Hair follicle dermal papilla cell (primary cell): ENCODE results near the gene RBM23. TPM values are rescaled to one million over a fixed set of nuclear protein-coding genes. Genes with fewer than 3 reads are reported as not detected.

Experiments used
- small RNA-seq: library from RNA; depleted of rRNA; stranded (forward); fragments of <200 nt; gene quantifications from one replicate; pipeline ENCODE3, GENCODE V24; 2012
- total RNA-seq: library from RNA; depleted of rRNA; stranded (reverse); fragments of >200 nt; gene quantifications from 2 replicates; pipeline ENCODE4 v1.2.3, GENCODE V29; 2012

Gene RBM23
- total RNA-seq, result 73.2 and 156 TPM in 2 replicates

GRCh38 chr14:22918804-22919600 lies at the start of gene RBM23:
Gene RBM23, minus strand, starts transcription at chr14:22919149.

DNA sequence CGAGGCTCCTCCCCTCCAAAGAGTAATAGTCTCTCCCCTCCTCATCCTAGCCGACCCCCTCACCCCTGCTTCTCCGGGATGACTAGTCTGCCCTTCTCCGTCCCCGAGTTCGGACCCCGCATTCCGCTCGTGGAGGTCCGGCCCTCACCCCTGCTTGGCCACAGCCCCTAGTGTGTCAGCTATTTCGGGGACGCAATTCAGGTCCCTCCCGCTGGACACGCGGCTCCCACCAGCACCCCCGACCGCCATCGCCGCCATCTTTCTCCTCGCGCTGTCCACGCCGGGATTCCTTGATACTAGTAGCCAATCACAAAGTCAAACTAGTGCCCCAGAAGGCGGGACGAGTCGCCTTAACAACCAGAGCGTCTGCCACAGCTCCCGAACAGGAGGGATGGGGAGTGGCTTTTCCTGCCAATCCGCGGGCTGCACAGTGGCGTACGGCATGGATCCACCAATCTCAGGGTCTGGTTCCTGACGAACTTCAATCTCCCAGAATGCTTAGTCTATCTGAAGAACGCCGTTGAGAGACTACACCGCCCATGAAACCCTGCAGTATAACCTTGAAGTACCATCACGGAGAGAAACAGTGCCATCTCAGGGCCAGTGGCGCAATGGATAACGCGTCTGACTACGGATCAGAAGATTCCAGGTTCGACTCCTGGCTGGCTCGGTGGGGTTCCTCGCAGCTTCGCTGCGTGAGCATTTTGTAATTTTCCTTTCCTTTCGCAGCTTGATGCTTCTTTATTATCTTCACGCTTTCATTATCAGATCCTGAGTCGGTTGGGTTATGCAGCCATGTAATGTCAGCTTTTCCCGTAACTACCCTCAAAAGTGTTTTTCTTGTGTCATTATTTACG lies 10.4 kb upstream of the RBM23 start, which contains the start of gene PRMT5:
Gene PRMT5 (minus strand): TSS at position 273 of the 857 bp plus-strand sequence. CDS start 15 bp downstream, at position 258.

DNA sequence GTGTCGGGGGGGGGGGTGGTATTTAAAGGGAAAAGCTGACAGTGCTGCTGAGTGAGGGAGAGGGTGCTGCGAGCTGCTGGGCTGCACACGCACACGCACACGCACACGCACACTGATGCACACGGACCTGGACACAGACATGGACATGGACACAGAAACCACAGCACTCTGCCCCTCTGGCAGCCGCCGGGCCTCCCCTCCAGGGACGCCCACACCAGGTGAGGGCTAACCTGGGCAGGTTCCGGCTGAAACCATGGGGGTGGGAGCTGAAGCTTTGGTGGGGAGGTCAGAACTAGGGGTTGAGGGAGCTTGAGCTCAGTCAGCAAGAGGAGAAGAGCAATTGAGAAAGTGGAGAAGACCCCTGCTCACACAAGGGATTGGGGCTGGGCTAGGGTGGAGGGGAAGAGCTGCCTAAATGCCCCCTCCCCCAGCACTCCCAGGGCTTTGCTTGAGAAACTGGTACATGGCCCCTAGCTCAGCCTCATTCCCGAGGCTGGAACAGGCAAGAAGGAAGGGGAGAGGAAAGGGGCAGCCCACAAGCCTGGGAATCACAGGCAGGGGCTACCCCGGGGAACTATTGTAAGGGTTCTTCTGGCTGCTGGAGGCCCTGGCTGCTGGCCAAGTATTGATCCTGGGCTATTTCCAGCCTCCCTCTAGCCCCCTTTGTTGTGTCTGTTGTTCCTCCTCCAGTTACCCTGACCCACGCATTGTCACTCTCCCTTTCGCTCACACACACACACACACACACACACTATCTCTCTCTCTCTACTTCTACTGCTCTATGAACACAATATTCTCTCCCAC lies 35.6 kb downstream of the RBM23 start, which contains the start of gene REM2:
Gene REM2 (plus strand): TSS at position 50 of the 804 bp plus-strand sequence. CDS start 66 bp downstream, at position 116.

DNA sequence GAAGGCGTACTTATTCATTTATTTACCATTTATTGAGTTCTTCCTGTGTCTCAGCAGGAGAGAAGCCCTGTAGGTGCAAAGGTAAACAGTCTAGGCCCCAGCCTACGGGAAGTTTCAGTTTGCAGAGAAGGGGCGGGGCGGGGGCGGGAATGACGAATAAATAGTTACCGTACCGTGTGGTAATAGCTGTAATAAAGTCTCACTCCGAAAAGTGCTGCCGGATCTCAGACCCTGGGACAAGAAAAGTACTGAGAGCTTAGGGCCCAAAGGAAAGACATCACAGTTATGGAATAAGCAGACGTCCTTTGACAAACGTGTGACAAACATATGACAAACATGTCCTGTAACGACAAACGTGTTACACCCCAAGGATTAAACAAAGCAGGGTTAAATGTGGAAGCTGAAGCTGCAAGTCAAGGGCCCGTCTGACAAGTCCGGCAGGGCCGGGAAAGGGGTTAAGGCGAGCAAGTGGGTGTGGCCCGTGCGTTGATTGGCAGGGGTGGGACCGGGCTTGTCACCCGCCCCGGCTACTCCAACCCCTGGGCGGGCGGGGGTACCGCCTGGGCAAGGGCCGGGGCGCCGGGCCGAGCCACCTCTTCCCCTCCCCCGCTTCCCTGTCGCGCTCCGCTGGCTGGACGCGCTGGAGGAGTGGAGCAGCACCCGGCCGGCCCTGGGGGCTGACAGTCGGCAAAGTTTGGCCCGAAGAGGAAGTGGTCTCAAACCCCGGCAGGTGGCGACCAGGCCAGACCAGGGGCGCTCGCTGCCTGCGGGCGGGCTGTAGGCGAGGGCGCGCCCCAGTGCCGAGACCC lies 47.5 kb downstream of the RBM23 start, which contains the start of gene LRP10:
Gene LRP10 (plus strand): TSS at position 517 of the 809 bp plus-strand sequence. CDS start 564 bp downstream, outside the sequence.

Small RNA genes within 50 kb of the gene (small RNA-seq; reads per million reads assigned to genes)
- gene RF00019, result not detected

Other genes with a start within 250 kb of the RBM23 start
- gene OXA1L, start 152.5 kb downstream of the RBM23 start, total RNA-seq, result 52.1 and 56.8 TPM in 2 replicates
- 6.7 and 10.2 TPM in 2 replicates for gene SLC7A7, start 103.7 kb downstream of the RBM23 start, total RNA-seq
- gene MRPL52, start 89.3 kb downstream of the RBM23 start, total RNA-seq, result 19.7 and 22.7 TPM in 2 replicates
- 612 and 680 TPM in 2 replicates for gene MMP14, start 82.6 kb downstream of the RBM23 start, total RNA-seq
- gene LRP10, start 47.4 kb downstream of the RBM23 start, total RNA-seq, result 152 and 182 TPM in 2 replicates
- gene REM2, start 35.9 kb downstream of the RBM23 start, total RNA-seq, result 0.12 TPM in 1 of 2 replicates, not detected in the other
- 39.7 and 50.0 TPM in 2 replicates for gene PRMT5, start 10.2 kb upstream of the RBM23 start, total RNA-seq
- 36.3 and 37.3 TPM in 2 replicates for gene HAUS4, start 37.9 kb upstream of the RBM23 start, total RNA-seq
- 93.6 and 109 TPM in 2 replicates for gene AJUBA, start 63.4 kb upstream of the RBM23 start, total RNA-seq
- 13.1 and 15.7 TPM in 2 replicates for gene C14orf93, start 91.0 kb upstream of the RBM23 start, total RNA-seq
- gene PSMB5, start 115.8 kb upstream of the RBM23 start, total RNA-seq, result 114 and 115 TPM in 2 replicates
- gene PSMB11, start 123.1 kb upstream of the RBM23 start, total RNA-seq, result not detected in 2 replicates
- gene CDH24, start 138.4 kb upstream of the RBM23 start, total RNA-seq, result 2.7 and 3.6 TPM in 2 replicates
- gene ACIN1, start 176.0 kb upstream of the RBM23 start, total RNA-seq, result 90.7 and 115 TPM in 2 replicates
- 38.3 and 40.7 TPM in 2 replicates for gene C14orf119, start 176.4 kb upstream of the RBM23 start, total RNA-seq
- 0.12 TPM in 1 of 2 replicates, not detected in the other for gene CIROP, start 185.8 kb upstream of the RBM23 start, total RNA-seq
- gene CEBPE, start 200.1 kb upstream of the RBM23 start, total RNA-seq, result not detected in 2 replicates